ENCODE measurements around the gene ZMYND8.

DNA sequence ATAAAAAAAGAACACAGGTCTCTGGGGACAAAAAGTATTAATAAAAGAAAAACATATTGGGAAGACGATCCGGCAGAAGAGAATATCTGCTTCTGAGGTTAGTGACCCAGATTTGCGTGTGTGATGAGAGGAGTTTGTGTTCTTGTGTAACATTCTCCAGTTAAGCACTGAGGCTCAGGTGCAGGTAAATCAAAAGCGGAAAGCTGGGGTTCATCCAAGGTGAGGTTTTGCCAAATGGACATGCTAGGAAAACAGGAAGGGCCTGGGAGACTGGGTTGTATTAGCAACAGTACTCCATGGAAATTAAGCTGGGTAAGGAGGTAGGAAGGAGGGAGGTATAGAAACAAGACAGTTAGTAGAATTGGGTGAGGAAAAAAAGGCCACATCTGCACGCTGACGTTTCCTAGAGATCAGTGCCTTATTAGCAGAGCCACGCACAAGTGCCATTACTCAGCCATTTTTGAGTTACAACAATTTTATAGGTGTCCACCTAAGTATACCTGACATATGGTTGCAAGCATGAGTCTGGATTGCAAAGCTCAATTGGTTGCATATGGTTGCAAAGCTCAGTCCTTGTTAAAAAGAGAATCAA is 139.6 kb downstream of the ZMYND8 start:
- TF ChIP-seq EZH2 (IDR thresholded peaks at IDR 0.05; ENCODE audit: borderline replicate concordance, insufficient read depth, low read length, poor library complexity, severe bottlenecking) (no peak), SMC3 (conservative IDR thresholded peaks at IDR 0.05; ENCODE audit: poor library complexity) (no peak), TAF1 (IDR thresholded peaks at IDR 0.05; ENCODE audit: low read depth) (no peak), EP300 (conservative IDR thresholded peaks at IDR 0.05; ENCODE audit: poor library complexity, severe bottlenecking) (no peak), RAD21 (conservative IDR thresholded peaks at IDR 0.05) (no peak), POLR2AphosphoS5 (IDR thresholded peaks at IDR 0.05) (no peak), MXI1 (conservative IDR thresholded peaks at IDR 0.05; ENCODE audit: poor library complexity, severe bottlenecking) (no peak)
- TF ChIP-seq, protein P1, sequence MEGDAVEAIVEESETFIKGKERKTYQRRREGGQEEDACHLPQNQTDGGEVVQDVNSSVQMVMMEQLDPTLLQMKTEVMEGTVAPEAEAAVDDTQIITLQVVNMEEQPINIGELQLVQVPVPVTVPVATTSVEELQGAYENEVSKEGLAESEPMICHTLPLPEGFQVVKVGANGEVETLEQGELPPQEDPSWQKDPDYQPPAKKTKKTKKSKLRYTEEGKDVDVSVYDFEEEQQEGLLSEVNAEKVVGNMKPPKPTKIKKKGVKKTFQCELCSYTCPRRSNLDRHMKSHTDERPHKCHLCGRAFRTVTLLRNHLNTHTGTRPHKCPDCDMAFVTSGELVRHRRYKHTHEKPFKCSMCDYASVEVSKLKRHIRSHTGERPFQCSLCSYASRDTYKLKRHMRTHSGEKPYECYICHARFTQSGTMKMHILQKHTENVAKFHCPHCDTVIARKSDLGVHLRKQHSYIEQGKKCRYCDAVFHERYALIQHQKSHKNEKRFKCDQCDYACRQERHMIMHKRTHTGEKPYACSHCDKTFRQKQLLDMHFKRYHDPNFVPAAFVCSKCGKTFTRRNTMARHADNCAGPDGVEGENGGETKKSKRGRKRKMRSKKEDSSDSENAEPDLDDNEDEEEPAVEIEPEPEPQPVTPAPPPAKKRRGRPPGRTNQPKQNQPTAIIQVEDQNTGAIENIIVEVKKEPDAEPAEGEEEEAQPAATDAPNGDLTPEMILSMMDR (IDR thresholded peaks at IDR 0.05; ENCODE audit: poor library complexity, severe bottlenecking), result no peak
- TF ChIP-seq, protein P2, sequence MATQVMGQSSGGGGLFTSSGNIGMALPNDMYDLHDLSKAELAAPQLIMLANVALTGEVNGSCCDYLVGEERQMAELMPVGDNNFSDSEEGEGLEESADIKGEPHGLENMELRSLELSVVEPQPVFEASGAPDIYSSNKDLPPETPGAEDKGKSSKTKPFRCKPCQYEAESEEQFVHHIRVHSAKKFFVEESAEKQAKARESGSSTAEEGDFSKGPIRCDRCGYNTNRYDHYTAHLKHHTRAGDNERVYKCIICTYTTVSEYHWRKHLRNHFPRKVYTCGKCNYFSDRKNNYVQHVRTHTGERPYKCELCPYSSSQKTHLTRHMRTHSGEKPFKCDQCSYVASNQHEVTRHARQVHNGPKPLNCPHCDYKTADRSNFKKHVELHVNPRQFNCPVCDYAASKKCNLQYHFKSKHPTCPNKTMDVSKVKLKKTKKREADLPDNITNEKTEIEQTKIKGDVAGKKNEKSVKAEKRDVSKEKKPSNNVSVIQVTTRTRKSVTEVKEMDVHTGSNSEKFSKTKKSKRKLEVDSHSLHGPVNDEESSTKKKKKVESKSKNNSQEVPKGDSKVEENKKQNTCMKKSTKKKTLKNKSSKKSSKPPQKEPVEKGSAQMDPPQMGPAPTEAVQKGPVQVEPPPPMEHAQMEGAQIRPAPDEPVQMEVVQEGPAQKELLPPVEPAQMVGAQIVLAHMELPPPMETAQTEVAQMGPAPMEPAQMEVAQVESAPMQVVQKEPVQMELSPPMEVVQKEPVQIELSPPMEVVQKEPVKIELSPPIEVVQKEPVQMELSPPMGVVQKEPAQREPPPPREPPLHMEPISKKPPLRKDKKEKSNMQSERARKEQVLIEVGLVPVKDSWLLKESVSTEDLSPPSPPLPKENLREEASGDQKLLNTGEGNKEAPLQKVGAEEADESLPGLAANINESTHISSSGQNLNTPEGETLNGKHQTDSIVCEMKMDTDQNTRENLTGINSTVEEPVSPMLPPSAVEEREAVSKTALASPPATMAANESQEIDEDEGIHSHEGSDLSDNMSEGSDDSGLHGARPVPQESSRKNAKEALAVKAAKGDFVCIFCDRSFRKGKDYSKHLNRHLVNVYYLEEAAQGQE (IDR thresholded peaks at IDR 0.05; ENCODE audit: borderline replicate concordance), result no peak
